ENCODE results near the gene TMEM126B.
"Not testable (repeated sequence)": the region's sequence is repeated elsewhere in the genome, so short reads cannot be mapped to it uniquely, and the experiment has no call there.

Gene TMEM126B

DNA sequence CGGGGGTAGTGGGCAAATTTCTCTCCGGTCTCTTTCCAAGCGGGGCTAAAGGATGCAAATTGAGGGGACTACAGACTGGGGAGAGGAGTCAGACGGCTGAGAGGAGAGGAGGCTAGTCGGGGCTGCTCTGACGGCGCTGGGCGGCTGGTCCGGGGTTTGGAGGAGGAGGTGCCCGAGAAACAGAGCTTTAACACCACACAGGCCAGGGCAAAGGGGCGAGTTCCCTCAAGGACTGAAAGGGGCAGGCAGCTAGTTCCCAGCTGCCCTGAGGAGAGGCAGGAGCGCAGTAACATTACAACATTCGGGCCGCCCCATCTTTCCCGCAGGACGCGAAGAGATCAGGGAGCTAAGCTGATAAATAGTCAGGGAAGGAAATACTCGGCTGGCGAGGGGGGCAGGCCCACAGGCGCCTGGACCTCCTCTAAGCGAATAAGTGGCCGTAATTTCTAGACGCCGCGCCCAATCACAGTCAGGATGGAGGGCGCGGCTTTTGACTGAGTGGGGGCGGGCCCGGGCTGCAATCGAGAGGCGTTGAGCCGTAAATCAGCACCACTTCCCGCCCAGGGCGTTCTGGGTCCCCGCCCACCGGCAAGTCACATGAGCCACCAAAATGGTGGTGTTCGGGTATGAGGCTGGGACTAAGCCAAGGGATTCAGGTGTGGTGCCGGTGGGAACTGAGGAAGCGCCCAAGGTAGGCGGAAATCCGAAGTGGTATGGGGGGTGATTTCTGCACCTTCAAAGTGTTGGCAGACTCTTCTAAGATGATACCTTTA, at the start of gene TMEM126B:
Gene TMEM126B (plus strand): TSS at position 596 of the 773 bp plus-strand sequence. CDS start 15 bp downstream, at position 611.
- DNase-seq, result peak; percentile 97

DNA sequence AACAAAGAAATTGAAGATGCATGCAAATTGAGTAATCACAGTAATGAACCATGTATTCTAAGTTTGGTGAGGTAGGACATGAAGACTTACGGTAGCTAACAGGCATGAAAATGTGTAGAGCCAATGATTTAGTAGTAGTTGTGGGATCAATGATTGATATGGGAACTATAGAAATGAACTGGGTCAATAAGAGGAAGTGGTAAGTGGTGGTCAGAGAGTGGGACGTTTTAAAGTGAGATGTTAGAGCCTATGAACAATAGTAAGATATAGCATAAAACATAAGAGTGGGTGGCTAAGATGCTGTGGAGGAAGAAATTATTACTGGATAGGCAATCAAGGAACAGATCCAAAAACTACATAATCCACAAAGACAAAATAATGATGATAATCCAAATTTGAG, 46.3 kb upstream of the TMEM126B start:
- DNase-seq, result no peak

DNA sequence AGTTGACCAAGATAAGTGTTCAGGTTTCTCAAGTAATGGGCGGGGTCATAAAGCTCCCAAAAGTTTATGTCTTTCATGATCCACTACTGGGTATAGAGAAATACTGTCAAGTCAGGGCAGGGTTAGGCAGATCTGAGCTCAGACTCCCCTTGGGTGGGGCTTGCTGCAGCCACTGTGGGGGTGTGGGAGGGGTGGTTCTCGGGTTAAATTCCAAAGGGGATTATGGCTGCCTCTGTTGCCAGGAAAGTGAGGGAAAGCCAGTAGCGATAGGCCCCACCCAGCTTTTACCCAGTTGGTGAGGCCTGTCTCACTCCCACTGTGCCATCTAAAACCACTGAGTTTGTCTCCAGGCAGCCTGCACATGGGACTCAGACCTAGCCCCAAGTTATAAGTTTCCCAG, 39.0 kb upstream of the TMEM126B start:
- DNase-seq, result no peak

DNA sequence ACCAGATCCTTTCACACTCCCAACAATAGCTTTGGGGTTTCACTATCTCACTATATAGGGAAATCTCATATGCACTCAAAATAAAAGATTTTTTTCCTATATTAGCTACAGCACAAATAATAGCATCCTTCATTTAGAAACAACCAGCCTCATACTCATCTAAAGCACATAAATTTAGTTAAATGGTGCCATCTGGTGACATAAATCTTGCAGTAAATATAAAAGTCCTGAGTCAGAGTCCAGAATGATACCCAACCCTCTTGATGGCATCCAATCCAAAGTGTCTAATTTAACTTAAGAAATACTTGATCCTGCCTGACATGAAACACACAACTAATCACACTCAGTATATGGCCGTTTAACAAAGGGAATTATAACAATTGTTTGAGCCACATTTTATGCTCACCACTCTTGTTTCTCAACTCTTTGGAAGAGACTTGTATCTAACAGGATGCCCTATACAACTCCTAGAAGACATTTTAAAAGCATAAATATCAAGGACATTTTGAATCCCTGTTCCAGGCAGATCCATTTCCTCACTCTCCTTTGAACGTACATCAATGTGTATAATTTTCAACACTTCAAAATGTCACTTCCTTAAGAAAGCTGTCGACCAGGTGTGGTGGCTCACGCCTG, 37.4 kb upstream of the TMEM126B start:
- no peak for DNase-seq

DNA sequence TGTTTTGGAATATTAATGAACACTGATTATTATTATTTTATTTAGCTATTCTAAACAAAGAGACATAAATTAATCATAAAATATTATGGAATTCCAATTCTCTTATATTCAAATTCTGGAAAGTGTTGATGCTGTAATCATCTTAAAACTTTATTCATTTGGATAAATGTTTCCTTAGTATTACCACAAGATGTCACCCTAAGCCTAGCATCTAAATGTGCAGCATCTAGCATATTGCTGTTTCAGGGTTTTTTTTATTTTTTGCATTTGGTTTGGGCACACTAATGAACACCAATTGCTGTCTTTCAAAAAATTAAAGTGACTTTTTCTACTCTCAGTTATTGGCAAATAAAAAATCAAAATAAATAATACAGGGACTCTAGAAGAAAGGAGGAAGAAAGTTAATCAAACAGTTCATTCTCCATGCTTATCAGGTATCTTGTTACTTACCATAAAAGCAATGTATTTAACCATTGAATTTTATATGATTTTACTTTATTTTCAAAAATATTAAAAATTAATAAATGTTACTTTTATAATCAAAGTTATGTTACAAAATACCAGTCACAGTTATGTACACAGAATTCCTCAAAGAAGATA, 33.0 kb upstream of the TMEM126B start:
- no peak for DNase-seq

DNA sequence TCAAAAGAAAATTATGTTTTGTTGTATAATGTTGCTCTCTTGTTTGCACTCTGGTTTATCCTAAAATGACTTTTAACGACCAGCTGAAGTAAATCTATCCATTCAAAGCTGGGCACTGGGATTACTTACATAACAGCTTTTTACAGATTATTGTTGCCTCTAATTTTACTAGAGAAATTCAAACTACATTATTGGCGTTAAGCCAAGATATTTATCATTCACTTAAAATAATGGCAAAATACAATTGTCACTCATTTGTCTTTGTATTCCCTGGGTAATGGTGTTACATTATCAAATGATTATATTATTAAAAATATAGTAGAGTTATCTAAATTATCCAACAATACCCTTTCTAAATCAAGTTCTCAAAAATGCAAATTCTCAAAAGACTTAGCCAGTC, 31.5 kb upstream of the TMEM126B start:
- no peak for DNase-seq

DNA sequence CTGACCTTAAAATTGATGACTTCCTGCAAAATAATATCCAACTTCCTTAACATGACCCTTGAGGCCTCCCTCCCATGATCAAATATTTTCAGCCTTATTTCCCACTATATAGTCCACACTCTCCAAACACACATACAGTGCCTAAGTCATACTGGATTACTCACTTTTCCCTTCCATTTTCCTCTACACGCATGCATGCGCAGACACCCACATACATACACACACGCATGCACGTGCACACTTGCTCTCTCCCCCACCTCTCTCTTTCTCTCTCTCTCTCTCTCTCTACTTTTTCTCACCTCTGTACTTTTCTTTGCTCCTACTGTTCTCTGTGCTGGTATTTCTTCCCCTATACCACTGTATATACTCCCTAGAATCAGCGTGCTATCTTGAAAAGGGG, 29.3 kb upstream of the TMEM126B start:
- DNase-seq, result no peak

DNA sequence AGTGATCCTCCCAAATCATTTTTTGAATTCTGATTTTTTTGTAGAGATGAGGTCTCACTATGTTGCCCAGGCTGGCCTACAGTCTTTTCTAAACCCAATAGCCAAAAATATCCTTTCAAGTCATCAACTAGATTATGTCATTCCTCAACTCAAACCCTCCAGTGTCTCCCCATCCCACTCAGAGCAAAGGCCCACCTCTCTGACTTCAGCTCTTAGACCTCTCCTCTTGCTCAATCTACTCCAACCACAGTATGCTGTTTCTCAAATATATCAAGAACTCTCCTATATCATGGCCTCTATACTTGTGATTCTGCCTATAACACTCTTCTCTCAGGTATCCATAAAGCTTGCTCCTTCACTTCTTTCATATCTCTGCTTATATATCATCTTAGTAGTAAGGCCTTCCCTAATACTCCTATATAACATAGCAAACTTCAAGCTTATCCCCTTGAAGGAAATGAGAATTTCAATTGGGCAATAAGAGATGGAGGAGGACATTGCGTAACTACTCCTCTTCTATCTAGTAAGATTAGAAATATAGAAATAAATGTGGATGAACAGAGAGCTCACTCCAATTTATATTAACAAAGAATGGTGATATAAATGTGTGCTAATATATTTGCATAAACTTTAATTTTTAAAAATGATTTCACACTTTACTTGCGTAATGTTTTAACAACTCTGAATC, 25.7 kb upstream of the TMEM126B start:
- no peak for DNase-seq

DNA sequence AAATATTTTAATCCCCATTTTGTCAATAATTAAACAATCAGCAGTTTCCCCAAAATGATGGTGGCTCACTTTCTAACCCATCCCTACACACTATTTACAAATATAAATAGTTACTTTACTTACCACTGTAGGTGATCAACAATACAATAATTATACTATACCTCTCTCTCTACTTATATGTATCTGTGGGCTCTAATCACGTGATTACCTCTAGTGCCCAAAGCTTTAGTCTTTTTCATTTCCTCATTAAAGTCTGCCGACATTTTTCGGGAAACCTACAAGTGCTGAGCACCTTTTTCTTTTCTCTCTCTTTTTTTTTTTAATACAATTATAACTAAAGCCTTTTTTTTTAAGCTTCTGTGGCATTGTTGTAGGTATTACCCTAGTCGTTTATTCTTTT, 25.2 kb upstream of the TMEM126B start:
- DNase-seq, result no peak

DNA sequence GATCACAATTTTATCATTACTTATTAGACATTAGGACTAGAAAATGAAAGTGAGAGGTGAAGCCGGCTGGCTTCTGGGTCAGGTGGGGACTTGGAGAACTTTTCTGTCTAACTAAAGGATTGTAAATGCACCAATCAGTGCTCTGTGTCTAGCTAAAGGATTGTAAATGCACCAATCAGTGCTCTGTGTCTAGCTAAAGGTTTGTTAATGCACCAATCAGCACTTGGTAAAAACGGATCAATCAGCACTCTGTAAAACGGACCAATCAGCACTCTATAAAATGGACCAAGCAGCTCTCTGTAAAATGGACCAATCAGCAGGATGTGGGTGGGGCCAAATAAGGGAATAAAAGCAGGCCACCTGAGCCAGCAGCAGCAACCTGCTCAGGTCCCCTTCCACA, 22.2 kb upstream of the TMEM126B start:
- not testable (repeated sequence) for DNase-seq

DNA sequence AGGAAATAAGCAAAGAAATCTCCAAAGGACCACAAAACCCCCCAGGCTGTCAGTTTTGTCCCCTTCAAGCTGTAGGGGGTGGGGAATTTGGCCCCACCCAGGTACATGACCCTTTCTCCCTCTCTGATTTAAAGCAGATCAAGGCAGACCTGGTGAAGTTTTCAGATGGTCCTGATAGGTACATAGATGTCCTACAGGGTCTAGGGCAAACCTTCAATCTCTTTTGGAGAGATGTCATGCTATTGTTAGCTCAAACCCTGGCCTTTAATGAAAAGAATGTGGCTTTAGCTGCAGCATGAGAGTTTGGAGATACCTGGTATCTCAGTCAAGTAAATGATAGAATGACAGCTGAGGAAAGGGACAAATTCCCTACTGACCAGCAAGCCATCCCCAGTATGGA, 19.8 kb upstream of the TMEM126B start:
- DNase-seq, result not testable (repeated sequence)

DNA sequence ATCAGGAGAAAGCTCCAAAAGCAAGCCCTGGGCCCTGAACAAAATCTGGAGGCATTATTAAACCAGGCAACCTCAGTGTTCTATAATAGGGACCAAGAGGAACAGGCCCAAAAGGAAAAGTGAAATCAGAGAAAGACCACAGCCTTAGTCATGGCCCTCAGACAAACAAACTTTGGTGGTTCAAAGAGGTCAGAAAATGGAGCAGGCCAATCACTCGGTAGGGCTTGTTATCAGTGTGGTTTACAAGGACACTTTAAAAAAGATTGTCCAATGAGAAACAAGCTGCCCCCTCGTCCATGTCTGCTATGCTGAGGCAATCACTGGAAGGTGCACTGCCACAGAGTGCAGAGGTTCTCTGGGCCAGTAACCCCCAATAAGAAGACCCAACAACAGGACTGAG, 19.1 kb upstream of the TMEM126B start:
- DNase-seq, result not testable (repeated sequence)

DNA sequence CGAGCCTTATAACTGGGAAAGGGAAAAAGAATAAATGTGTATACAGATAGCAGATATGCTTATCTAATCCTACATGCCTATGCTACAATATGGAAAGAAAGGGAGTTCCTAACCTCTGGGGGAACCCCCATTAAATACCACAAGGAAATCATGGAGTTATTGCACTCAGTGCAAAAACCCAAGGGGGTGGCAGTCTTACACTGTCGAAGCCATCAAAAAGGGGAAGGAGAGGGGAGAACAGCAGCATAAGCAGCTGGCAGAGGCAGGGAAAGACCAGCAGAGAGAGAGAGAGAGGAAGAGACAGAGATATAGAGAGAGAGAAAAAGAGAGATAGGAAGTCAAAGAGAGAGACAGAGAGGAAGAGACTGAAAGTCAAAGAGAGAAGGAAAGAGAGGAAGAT, 16.8 kb upstream of the TMEM126B start:
- not testable (repeated sequence) for DNase-seq

DNA sequence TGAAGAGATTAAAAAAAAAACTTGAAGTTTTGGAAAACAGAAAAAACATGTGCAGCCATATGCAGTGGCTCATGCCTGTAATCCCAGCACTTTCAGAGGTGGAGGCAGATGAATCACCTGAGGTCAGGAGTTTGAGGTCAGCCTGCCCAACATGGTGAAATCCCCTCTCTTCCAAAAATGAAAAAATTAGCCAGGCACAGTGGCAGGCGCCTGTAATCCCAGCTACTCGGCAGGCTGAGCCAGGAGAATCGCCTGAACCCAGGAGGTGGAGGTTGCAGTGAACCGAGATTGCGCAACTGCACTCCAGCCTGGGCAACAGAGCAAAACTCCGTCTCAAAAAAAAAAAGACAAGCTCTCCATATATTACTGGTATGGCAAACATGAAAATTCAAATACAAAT, 8.9 kb upstream of the TMEM126B start:
- no peak for DNase-seq

DNA sequence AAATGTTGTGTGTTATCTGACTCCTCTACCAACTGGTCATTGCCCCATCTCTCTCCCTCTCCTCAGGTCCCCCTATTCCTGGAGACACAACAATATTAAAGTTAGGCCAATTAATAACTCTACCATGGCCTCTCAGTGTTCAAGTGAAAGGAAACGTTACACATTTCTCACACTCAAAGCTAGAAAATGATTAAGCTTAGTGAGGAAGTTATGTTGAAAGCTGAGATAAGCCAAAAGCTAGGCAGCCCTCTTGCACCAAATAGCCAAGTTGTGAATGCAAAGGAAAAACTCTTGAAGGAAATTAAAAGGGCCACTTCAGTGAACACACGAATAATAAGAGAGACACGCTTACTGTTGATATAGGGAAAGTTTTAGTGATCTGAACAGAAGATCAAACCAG, 8.1 kb upstream of the TMEM126B start:
- DNase-seq, result no peak

DNA sequence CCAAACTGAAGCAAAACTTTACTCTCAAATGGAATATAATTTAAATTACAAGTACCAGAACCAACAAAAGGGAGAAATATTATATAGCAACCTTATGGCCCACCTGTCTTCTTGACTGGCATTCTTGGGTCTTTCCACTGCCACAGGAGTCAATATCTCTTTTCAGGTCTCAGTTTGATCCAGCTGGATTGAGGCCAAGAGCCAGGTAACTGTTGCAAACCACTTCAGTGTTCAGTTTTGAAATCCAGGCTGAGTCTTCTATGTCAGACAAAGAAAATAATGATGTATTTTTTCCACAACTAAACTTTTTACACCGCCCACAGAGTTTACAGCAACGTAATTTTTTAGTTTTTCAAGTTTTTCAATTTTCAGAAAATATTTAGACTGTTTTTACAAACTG, 1.9 kb upstream of the TMEM126B start:
- no peak for DNase-seq

DNA sequence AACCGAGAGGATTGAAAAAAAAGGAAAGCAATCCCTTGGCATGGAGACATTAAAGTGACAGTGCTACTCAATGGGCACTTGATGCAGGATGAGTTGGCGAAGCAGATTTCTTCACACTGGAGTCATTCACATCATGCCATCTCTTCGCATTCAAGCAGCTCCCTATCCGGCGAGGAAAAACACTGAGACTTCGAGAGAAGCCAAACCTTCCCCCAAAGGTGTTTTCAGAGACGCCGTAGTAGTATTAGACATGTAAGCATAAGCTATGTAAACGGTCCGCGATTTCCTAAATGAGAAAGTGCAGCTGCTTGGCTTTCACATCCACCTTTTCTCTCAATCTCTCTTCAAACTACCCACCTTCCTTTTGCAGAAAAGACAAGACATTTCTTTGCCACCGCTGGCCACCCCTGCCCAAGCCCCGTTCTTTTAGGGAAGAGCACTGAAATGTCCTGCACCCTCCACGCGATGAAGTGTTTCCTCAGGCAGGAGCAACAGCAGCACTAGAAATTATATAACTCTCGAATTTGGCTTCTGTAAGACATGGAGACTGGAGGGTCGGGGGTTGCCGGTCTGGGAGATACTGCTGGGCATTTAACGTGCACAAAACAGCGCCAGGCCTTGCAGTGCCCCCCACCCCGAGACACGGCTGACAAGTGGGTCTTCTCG, 928 bp upstream of the TMEM126B start, which contains the start of gene DLG2:
Gene DLG2 (minus strand): TSS at position 13 of the 666 bp plus-strand sequence.
- peak in 1 of 2 donors; percentile 10 for DNase-seq

DNA sequence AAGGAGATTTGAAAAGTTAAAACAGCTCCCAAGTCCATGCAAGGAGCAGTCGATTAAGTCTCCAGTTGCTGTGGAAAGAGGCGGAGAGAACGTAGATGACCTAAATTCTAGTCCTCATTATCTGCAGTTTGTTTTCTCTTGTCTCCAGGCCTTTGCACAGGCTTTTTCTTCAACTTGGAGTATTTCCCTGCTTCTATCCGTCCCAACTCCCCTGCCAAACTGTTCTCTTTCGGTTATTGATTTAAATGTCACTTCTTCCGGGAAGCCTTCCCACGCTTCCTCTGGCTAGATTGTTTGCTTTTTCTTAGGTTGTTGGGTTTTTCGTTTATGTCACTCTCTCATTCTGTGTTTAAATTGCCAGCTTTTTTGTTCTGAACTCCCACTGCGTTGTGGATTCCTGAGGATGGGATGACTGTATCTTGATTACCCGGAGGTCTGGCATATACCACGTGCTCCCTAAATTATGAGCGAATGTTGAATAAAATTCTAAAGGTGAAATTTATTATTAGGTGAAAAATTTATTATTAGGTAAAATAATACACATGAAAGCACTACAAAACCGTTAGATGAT, 463 bp downstream of the TMEM126B start:
- peak; percentile 14 to 24 for DNase-seq

DNA sequence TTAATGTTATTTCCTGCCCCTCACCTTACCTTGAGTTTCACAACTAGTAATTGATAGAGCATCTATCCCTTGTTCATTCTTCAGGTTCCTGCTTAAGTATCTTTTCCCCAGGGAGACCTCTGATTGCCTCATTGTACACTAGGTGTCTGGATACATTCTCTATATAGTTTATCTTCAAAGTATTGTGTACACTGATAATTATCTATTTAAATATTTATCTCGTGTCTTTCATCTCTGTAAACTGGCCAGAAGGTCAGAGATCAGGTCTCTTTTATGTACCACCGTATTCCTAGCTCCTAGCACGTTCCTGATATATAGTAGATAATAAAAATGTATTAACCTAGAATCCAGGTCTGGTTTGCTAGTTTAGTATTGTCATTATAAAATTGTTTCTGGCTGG, 6.4 kb downstream of the TMEM126B start:
- no peak for DNase-seq

DNA sequence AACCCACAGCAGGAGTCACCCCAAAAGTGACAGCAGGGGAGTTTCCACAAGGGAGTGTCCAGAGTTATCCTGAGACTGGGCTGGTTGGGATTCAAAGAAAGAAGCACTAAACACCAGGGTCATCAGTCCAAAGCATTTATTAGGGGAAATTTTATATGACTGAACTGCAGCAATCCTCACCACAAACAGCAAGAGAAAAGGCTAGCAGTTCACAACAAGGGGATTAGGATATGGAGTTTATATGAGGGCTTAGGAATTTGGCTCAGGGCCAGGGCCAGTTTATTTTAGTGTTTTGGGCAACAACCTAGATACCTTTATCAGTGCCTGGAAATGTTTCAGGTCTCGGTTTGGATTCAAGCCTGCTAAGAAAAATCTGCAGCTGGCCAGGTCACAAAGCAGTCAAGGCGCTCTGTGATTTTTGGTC, 14.8 kb downstream of the TMEM126B start:
- DNase-seq, result no peak

DNA sequence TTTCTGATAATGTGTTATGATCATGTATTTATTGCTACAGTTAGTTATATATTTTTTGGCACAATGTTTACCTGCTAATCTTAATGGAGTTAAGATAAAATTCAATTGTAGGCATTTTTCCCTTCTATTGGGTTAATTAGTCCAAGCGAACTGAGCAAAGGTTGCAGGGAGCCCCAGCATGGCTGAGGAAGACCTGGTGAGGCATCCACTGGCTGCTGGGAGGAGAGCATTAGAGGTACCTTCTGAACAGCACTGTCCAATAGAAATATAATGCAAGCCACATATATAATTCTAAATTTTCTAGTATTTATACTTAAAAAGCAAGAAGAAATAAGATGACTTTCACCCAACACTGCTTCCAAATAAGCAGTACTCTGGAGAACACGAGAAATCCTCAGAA, 18.7 kb downstream of the TMEM126B start:
- no peak for DNase-seq

DNA sequence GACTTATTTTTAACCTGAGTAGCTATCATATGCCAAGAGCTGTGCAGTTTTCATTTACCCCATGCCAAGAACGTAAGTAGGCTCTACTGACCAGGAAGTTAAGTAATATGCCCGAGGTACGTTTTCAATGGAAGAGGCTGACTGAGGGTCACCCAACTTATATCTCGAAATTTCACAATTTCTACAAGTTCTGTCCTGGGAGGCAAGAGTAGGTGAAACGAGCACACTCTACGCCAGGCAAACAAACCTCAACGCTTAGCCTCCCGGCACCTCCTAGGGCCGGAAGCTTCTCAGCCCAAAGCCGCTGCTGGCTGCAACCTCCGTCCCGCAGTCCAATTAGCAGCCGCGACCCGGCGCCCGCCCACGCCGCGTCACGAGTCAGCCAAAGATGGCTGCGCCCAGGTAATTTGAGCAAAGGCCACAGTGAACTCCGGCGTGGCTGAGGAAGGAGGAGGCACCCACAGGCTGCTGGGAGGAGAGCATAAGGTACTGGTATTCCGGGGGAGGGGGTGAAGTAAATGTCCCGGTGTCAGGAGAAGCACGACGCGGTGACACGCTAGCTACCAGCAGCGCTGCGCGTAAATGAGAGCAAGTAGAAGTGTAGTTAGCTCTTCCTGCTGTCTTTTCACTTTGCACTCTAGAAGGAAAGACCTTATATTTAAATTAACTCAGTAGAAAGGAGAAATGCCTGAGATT, 19.4 kb downstream of the TMEM126B start, which contains the start of gene TMEM126A:
Gene TMEM126A (plus strand): TSS at position 364 of the 696 bp plus-strand sequence. CDS start 2,289 bp downstream, outside the sequence.
- DNase-seq, result peak; percentile 94 to 95

Data from stimulated activated CD4-positive, alpha-beta T cell treated with anti-CD3 and anti-CD28 coated beads, Interleukin-2, amount 100 ng/mL, for 24 hours (primary cell).